GM12892 (cell line): ENCODE measurements around the gene VGLL1.

ENCODE experiments used
- POLR2A ChIP-seq: IDR thresholded peaks from 2 replicates; pipeline ENCODE4 v1.6.1; 2011; ENCODE audit warnings: low read depth, low read length, control low read depth
- POLR2AphosphoS5 ChIP-seq: IDR thresholded peaks from 2 replicates; pipeline ENCODE4 v1.6.1; 2011; ENCODE audit warnings: low read depth, low read length, control low read depth
- TAF1 ChIP-seq: IDR thresholded peaks from 2 replicates; pipeline ENCODE4 v1.6.1; 2011; ENCODE audit warnings: low read depth, mild to moderate bottlenecking, control low read depth, low read length, borderline replicate concordance

- TF ChIP-seq POLR2A (no peak), POLR2AphosphoS5 (no peak), TAF1 (no peak)
Observed at GRCh38 chrX:136574548-136574947, 42.5 kb downstream of the VGLL1 start.
